Colonic mucosa (tissue), 4 donors: Measurements from ENCODE around the gene NUDT15. TPM values are rescaled to one million over a fixed set of nuclear protein-coding genes. Genes with fewer than 3 reads are reported as not detected.
A peak's percentile ranks its signal among the peaks of the same experiment; 100 is the strongest.
"Not testable (repeated sequence)": the region's sequence is repeated elsewhere in the genome, so short reads cannot be mapped to it uniquely, and the experiment has no call there.

Experiments
- DNase-seq: peaks from one replicate; pipeline ENCODE4 v3.0.0-alpha.2; 2020
- H3K27ac ChIP-seq: fragments of 200-600 bp; one replicate; pipeline ENCODE4 v1.8.0; 2021
- H3K27me3 ChIP-seq: fragments of 200-600 bp; one replicate; pipeline ENCODE4 v1.8.0; 2021
- H3K36me3 ChIP-seq: fragments of 200-600 bp; one replicate; pipeline ENCODE4 v1.8.0; 2021
- H3K4me1 ChIP-seq: fragments of 200-600 bp; one replicate; pipeline ENCODE4 v1.8.0; 2021; ENCODE audit warnings: mild to moderate bottlenecking
- H3K4me3 ChIP-seq: fragments of 200-600 bp; one replicate; pipeline ENCODE4 v1.8.0; 2021
- H3K9ac ChIP-seq, 2 donors: one replicate each; pipeline ENCODE4 v1.7.0; 2013; ENCODE audit warnings: control low read depth in 2 of 2, low read depth in 2 of 2, low read length in 2 of 2
- H3K9me3 ChIP-seq: fragments of 200-600 bp; one replicate; pipeline ENCODE4 v1.8.0; 2021
- intact Hi-C: fragments of 100-400 bp; cut with DNase I; formaldehyde crosslinking; loops from one replicate; pipeline ENCODE4 v1.14.1; 2022
- total RNA-seq, 2 donors: library from RNA; stranded (reverse); fragmentation: NEBNext Ultra II Directional in 1 of 2; extraction: Animal tissue kit (Norgen Biotek cat#: 25700) in 1 of 2; gene quantifications; one replicate each; pipeline ENCODE4 v1.2.1, GENCODE V29; 2021
- TF ChIP-seq, protein P1 (sequence below): fragments of 200-600 bp; IDR thresholded peaks from one replicate; pipeline ENCODE4 v1.8.0; 2022; ENCODE audit warnings: antibody characterized with exemption, mild to moderate bottlenecking
- donor health status: healthy.
- donor health status: DM: no; HTN: no; CAD: no.
- donor health status: DM: no; HTN: no; CAD: no.

Gene NUDT15
- total RNA-seq, 2 donors from 2014 or later, result 24.5 to 43.8 TPM

DNA sequence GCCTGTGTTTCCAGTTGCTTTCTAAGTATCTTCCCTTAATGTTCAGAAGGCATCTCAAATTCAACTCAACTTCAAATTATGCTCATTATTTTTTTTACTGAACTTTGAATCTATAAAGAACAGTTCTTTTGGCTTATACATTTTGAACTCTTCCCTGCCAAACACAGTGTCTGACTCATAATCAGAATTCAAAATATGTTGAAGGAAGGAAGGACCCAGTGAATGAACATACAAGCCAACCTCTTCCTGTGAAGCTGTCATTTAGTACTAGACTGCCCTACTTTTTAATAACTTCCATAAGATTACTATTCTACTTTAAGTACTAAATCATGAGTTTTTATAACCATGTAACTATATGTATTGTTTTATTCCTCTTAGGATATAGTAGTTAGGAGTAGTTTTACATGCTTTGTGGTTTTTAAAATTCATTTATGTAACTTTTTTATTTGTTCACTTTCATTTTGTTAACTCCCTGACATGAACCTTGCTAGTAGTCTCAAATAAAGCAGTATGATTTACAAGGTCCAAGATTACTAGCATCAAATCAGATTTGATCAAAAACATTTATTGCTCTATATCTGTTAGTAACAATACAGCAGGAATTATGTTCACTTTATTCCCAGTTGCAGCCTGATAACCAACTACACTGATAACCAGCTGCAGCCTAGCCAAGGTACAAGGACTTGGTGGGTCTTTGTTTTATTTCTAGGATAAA lies 6.4 kb downstream of the NUDT15 start:
- intact Hi-C loops, result no loop called here
- Histone ChIP-seq H3K36me3 (no peaks in the 10 kb centered on the region), H3K27me3 (no peaks in the 10 kb centered on the region), H3K9me3 (no peaks in the 10 kb centered on the region), H3K27ac (peak overlapping the region; percentile 65), H3K4me1 (peaks cover 7% of the 10 kb centered on the region), H3K4me3 (no peak overlapping the region), H3K9ac (peak overlapping the region in 1 of 2 donors; percentile 28)
- DNase-seq, result no peak
- TF ChIP-seq, protein P1, sequence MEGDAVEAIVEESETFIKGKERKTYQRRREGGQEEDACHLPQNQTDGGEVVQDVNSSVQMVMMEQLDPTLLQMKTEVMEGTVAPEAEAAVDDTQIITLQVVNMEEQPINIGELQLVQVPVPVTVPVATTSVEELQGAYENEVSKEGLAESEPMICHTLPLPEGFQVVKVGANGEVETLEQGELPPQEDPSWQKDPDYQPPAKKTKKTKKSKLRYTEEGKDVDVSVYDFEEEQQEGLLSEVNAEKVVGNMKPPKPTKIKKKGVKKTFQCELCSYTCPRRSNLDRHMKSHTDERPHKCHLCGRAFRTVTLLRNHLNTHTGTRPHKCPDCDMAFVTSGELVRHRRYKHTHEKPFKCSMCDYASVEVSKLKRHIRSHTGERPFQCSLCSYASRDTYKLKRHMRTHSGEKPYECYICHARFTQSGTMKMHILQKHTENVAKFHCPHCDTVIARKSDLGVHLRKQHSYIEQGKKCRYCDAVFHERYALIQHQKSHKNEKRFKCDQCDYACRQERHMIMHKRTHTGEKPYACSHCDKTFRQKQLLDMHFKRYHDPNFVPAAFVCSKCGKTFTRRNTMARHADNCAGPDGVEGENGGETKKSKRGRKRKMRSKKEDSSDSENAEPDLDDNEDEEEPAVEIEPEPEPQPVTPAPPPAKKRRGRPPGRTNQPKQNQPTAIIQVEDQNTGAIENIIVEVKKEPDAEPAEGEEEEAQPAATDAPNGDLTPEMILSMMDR, result no peak

DNA sequence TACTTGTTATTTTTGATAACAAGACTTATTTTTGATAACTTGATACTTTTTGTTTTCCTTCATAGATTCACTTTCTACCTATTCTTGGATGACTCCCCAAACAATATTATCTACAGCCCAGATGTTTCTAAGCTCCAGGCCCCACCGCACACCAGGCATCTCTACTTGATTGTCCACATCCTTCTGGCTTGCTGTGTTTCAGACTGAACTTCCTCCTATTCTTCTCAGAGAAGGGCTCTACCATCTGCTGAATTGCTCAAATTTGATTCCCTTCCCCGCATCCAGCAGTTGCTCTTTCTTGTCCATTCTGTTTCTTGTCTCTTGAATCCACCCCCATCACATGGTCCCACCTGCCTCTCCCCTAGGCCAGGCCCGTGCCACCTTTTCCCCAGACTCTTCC lies 13.0 kb downstream of the NUDT15 start:
- no peak for DNase-seq
- no peaks in the 10 kb centered on the region for H3K9me3 ChIP-seq
- no peak overlapping the region for H3K4me3 ChIP-seq
- H3K27me3 ChIP-seq, result no peaks in the 10 kb centered on the region
- peaks cover 9% of the 10 kb centered on the region for H3K36me3 ChIP-seq
- H3K9ac ChIP-seq, result no peak overlapping the region
- intact Hi-C loops, result no loop called here
- TF ChIP-seq, protein P1, result no peak
- no peaks in the 10 kb centered on the region for H3K4me1 ChIP-seq
- H3K27ac ChIP-seq, result no peak overlapping the region

DNA sequence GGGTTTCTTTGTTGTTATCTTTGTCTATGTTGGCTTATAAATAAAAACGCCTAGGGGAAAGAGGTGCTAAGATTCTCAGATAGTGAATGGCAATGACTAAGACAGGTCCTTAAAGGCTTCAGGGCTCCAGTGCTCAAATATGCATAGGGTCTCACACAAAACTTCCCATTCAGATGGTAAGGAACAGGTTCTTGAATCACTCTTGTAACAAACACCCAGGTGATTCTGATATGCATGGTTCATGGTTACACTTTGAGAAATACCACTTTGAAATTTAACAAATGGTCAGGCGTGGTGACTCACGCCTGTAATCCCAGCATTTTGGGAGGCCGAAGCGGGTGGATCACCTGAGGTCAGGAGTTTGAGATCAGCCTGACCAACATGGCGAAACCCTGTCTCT lies 17.1 kb downstream of the NUDT15 start:
- Histone ChIP-seq H3K27me3 (no peaks in the 10 kb centered on the region), H3K36me3 (peaks cover 9% of the 10 kb centered on the region), H3K4me3 (no peak overlapping the region), H3K9ac (no peak overlapping the region), H3K27ac (no peak overlapping the region), H3K4me1 (no peaks in the 10 kb centered on the region), H3K9me3 (no peaks in the 10 kb centered on the region)
- TF ChIP-seq, protein P1, result no peak
- DNase-seq, result no peak
- intact Hi-C loops, result no loop called here

DNA sequence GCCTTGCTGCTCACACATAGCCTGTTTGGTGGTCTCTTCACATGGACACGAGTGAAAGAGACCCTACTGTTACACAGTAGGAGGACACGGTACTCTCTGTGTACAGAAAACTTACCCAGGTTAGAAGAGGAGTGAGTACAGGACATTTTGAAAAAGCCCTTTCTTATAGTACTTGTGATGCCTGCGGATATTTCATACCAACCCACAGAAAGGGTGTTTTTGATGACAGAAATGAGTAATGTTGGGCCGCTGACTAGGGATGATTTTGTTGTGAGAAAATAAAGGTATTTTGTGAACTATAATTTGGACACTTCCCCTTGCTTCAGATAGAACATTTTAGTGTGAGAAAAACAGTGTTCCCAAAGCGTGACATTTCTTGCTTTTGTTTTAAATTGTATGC lies 18.2 kb downstream of the NUDT15 start:
- intact Hi-C loops, result no loop called here
- no peaks in the 10 kb centered on the region for H3K4me1 ChIP-seq
- H3K4me3 ChIP-seq, result no peak overlapping the region
- H3K9me3 ChIP-seq, result no peaks in the 10 kb centered on the region
- no peaks in the 10 kb centered on the region for H3K27me3 ChIP-seq
- H3K36me3 ChIP-seq, result peaks cover 7% of the 10 kb centered on the region
- DNase-seq, result no peak
- H3K9ac ChIP-seq, result no peak overlapping the region
- no peak overlapping the region for H3K27ac ChIP-seq
- TF ChIP-seq, protein P1, result no peak

DNA sequence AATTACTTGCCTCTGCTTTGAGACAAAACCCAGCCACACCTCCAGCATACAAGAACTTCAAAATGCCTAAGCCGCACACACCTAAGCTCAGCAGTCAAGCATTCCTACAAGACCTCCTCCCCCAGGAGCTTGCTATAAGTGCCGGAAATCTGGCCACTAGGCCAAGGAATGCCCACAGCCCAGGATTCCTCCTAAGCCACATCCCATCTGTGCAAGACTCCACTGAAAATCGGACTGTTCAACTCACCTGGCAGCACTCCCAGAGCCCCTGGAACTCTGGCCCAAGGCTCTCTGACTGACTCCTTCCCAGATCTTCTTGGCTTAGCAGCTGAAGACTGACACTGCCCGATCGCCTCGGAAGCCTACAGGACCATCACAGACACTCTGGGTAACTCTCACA lies 21.0 kb downstream of the NUDT15 start:
- H3K9me3 ChIP-seq, H3K36me3 ChIP-seq, H3K27ac ChIP-seq, H3K27me3 ChIP-seq, H3K4me3 ChIP-seq, H3K9ac ChIP-seq, intact Hi-C loops, DNase-seq, H3K4me1 ChIP-seq: not testable (repeated sequence)

DNA sequence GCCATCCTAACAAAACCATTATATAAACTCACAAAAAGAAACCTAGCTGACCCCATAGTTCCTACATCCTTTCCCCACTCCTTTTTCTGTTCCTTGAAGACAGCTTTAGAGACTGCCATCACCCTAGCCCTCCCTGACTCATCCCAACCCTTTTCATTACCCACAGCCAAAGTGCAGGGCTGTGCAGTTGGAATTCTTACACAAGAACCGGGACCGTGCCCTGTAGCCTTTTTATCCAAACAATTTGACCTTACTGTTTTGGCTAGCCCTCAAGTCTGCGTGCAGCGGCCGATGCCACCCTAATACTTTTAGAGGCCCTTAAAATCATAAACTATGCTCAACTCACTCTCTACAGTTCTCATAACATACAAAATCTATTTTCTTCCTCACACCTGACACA lies 22.4 kb downstream of the NUDT15 start:
- H3K27ac ChIP-seq, intact Hi-C loops, H3K4me1 ChIP-seq, DNase-seq, H3K36me3 ChIP-seq, H3K27me3 ChIP-seq, H3K4me3 ChIP-seq, H3K9me3 ChIP-seq, H3K9ac ChIP-seq: not testable (repeated sequence)
